ENCODE data around the gene SRRM5.

GRCh38 chr19:43626838-43627237 is 14.9 kb downstream of the SRRM5 start:
- TF ChIP-seq CTCF (IDR thresholded peaks at IDR 0.05; ENCODE audit: insufficient read depth, low read length, poor library complexity, severe bottlenecking) (no peak), EZH2phosphoT487 (conservative IDR thresholded peaks at IDR 0.05; ENCODE audit: low read length) (no peak)

Data from SU-DHL-6 (cell line).